ENCODE results near the gene VWA7.
A peak's percentile ranks its signal among the peaks of the same experiment; 100 is the strongest.
"Not testable (repeated sequence)": the region's sequence is repeated elsewhere in the genome, so short reads cannot be mapped to it uniquely, and the experiment has no call there.

VWA7 gene

GRCh38 chr6:31801031-31801927 is 24.2 kb upstream of the VWA7 start:
- DNase-seq: not testable (repeated sequence)

DNA sequence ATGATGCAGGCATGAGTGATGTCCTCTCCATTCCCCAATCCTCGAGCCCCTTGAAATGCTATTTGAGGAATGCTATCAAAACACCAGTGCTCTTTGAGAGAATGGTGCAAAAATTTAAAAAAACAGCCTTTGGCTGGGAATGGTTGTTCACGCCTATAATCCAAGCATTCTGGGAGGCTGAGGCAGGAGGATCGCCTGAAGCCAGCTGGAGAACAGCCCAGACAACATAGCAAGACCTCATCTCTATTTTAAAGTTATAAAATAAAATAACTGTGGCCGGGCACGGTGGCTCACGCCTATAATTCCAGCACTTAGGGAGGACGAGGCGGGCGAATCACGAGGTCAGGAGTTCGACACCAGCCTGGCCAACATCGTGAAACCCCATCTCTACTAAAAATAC is 22.7 kb upstream of the VWA7 start:
- no peak for DNase-seq

GRCh38 chr6:31797588-31797987 is 20.5 kb upstream of the VWA7 start:
- DNase-seq: peak in 2 of 5 donors; percentile 35 to 77

- no peak for DNase-seq
Observed at GRCh38 chr6:31796993-31797385, 19.9 kb upstream of the VWA7 start.

- peak; percentile 70 to 90 (median 75) for DNase-seq
Observed at GRCh38 chr6:31795616-31796298, 18.6 kb upstream of the VWA7 start, which contains the start of gene VARS1. TSS of gene VARS1 (minus strand) at chr6:31795752. CDS start at chr6:31795217, 535 bp downstream.

DNA sequence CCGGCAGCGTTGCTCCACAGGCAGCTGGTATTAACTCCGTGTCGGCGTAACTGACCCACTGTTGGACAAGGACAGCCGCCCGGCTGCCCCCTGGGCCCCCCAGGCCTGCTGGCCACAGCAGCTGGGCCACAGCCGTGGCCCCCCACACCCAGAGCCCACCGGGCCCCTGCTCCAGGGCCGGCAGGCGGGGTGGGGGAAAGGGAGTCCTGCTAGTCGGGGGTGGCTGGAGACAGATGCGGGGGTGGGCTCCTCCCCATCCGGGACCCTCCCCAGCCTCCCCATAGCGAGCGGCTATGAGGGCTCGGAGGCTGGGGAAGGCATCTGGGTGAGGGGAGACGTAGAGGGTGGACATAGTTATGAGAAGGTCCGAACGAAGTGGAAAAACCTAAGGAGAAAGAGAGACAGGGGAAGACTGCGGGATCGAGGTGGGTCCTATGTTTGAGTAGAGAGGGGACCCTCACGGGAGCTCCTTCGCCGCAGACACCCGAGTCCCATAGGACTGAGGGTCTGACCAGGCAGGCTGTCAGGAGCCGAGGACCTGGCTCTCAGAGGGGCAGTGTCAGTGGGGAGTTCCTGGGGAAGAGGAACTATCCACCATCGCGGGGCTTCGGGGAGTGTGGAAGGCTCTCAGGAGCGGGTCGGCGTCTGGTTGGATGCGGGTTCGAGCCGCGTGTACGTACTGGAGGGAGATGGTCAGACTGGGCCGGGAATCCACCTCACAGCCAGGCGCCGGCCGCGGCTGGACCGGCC is 17.9 kb upstream of the VWA7 start:
- DNase-seq: no peak

DNA sequence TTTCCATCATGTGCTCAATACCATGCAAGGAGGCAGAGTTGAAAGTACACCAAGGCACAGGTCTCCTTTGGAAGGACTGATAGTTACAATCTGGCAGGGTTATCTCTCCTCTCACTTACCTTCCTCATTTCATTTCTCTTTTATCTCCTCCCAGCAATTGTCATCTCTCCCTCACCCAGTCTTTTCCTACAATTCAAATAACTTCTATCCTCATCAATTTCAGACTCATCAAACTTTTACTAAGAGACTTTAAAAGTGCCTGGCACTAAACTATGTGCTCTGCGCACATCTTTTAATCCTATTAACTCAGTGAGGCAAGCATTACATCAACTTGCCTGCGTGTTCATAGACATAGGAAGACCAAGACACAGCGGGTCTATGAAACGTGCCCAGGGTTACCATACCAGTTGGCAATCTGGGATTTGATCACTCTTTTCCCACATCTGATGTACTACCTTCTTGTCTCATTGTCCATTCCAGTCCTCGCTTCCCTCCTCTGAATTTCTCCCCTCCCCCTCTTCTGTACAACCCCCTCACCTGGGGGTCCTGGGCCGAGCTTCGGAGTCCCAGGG is 17.3 kb upstream of the VWA7 start:
- DNase-seq: no peak

DNA sequence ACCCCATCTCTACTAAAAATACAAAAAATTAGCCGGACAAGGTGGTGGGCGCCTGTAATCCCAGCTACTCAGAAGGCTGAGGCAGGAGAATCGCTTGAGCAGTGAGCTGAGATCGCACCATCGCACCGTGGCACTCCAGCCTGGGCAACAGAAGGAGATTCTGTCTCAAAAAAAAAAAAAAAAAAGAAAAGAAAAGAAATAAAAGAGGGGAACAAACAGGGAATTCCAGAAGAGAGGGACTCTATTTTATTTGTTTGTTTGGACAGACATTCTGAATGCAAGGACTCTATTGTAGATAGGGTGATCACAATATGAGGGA is 16.8 kb upstream of the VWA7 start:
- DNase-seq: not testable (repeated sequence)

GRCh38 chr6:31792761-31793171 is 15.6 kb upstream of the VWA7 start:
- no peak for DNase-seq

DNA sequence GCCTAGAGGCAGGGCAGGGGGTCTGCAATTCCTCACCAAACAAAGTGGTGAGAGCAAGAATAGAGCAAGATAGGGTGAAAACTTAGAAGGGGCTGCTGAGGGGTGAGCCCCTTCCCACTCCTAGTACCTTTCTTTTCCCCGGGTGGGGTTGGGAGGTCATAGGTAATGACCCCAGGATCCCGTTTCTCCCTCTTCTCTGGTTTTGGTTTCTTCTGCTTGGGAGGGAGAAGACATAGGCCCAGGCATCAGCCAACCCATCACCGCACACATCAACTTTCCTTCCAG is 14.9 kb upstream of the VWA7 start:
- DNase-seq: no peak

GRCh38 chr6:31791324-31792089 is 14.4 kb upstream of the VWA7 start:
- no peak for DNase-seq

DNA sequence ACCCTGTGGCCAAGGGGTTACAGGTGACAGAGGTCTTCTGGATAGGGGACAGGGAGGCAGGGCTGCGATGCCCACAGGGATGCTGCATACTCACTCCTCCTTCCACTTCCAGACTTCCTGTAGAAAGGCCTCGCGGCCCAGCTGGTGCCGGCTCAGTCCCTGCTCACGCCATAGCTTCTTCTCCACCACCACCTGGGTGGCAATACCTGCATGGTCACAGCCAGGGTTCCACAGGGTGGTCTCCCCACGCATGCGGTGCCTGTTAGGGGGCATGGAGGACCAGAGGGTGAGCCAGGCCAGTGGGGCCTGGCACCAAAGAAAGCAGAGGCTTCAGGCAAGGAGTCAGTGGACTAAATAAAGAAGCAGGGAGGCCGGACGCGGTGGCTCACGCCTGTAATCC is 8.3 kb upstream of the VWA7 start:
- DNase-seq: no peak

- DNase-seq: no peak
Observed at GRCh38 chr6:31784098-31784925, 7.2 kb upstream of the VWA7 start.

- no peak for DNase-seq
Observed at GRCh38 chr6:31782126-31782855, 5.2 kb upstream of the VWA7 start.

DNA sequence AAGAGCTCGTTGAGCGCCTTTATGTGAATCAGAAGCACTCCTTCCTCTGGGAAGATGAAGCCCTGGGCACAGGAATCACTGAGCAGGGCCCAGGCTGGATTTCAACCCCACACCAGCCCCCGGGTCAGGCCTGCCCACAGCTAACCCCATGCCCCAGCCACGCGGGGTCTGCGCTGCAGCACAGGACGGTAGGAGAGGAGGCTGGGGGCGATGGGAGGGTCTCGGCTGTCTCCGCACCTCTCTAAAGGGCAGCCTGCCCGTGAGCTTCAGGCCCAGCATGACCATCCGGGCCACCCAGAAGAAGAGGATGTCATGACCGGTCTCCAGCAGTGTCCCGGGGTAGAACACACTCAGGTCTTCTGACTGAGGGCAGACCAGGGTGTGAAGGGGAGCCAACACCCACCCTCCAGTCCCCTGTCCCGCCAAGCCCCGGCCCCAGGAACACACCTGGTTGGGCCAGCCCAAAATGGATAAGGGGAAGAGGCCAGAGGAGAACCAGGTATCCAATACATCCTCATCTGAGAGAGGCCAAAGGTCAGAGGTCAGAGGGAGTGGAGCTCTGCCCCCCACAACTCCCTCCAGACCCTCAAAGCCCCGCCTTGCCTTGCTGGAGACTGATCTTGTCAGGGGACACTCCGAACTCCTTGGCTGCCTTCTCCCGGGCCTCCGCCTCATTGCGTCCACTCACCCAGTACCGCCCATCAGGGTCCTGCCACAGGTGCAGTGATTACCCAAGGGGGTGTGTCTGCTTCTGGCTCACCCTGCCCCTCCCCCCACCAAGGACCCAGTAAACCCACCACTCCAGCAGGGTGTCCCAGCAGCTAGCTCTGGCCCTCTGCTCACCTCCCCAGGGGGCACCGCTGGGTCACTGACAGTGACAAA is 4.4 kb upstream of the VWA7 start:
- no peak for DNase-seq

DNA sequence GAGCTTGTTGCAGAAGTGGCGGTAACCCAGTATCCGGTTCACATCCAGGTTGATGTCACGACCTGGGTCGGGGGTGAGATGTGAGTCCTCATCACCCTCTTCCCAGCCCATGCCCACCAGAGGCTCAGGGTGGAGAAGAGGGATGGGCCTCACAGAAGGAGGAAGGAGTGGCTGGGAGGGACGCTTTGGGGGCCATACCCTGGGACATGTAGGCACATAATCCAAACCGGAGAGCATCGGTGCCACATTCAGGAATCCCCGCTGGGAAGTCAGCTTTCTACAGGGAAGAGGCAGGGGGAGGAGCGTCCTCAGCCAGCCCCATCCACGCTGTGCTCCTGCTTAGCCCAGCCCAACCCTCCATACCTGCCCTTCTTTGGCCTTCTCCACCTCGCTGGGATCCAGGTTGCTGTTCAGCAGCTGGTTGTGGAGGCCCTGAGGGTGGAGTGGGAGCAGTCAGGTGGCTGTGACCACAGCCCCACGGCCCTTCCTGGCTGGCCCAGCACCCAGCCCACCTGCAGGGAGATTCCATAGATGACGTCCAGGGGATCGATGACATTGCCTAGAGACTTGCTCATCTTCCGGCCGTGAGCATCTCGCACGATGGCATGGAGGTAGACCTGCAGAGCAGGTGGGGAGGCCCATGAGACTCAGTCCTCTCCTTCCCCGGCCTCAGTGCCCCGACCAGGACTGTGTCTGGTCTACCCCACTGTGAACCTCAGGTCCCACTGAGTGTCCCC is 3.5 kb upstream of the VWA7 start:
- no peak for DNase-seq

GRCh38 chr6:31779908-31780307 is 2.8 kb upstream of the VWA7 start:
- no peak for DNase-seq

DNA sequence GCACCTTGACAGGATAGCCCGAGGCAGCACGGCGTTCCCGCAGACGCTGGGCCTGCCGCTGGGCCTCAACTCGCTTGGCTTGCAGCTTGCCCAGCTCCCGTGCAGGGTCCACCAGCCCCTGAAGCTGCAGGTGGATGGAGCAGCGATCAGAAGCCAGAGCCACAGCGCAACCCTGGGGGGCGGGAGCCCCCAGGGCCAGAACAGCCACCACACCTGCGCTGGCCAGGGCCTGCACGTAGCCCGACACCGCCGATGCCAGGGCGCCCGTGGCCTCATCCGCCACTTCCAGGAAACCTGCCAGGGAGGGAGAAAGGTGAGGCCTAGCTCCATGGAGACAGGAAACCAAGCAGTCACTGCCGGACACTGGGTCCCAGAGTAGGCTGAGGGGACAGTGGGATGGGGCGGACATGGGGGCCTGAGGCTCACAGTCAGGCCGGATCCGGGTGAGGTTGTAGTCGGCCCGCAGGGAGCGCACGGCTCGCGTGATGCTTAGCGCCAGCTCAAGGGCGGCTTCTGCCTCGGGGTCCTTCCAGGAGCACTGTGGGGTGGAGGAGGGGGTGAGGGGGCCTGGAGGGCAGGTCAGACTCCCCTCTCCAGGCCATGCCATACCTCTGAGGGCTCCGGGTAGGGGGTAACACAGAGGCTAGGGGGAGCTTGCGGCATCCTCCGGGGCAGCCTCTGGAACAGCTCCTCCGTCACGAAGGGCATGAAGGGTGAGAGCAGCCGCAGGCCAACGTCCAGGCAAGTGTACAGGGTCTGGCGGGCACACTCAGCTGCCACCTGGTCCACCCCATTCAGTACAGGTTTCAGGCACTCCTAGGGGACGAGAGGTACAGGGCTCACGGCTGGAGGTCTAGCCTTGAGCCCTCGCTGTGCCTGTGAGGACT is 2.1 kb upstream of the VWA7 start:
- DNase-seq: no peak
